HG03342 (cell line): Measurements from ENCODE around the gene PRRT3.
A peak's percentile ranks its signal among the peaks of the same experiment; 100 is the strongest.
"Not testable (repeated sequence)": the region's sequence is repeated elsewhere in the genome, so short reads cannot be mapped to it uniquely, and the experiment has no call there.

ENCODE experiments used
- ATAC-seq: cut with Tn5 transposase; IDR thresholded peaks from one replicate; pipeline ENCODE4 v1.9.1; 2021; ENCODE audit warnings: mild to moderate bottlenecking, moderate library complexity; ENCODE audit not compliant: unreplicated experiment

PRRT3 gene

DNA sequence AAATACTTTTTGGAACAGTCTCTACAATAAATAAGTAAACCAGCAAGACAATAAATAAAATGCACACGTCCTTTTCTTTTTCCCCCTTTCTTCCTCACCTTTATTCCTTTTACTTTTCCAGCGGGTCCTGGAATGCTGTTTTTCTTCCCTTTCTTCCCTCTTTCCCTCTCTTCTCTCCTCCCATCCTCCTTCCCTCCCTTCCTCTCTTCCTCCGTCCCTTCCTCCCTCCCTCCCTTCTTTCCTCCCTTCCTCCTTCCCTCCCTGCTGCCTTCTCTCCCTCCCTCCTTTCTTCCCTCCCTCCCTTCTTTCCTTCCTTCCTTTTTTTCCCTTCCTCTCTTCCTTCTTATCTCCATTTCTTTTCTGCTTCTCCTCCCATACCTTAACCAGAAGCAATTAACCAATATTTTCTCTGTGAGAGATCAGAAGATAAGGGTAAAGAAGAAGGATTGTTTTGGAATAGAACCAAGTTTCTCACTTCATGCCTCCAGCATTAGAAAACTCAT, 52.9 kb downstream of the PRRT3 start:
- ATAC-seq: no peak

DNA sequence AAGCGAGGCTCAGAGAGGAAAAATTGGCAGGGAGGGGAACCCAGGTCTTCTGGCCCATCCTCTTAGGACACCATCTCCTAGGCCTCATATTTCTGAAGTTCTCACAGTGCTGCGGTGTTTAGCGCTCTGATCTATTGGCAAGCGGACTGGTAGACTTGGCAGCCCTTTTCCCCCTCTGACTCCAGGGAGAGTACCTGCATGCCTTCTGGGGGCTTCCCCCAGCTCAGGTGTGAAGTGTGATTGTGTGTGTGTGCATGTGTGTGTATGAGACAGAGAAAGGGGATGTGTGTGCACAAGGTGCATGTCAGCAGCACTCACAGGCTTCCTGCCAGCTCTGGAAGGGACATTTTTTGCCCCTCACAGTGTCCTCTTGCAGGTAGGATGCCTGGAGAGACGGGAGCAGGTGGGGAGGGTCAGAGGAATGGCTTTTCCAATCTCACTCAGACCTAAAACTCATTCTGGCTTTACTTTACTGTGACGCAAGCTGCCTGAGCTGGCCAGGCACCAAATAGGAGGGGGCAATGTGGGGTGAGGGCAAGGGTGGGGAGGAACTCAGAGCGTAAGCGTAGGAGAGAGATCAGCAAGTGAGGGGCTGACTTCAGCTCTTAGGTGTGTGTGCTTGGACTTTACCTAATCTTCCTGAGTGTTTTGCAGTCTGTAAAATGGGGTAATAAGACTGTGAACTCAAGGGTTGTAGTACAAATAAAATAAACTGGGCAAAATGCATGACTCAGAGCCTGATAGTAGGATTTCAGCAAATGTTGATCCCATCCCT, 53.6 kb downstream of the PRRT3 start:
- no peak for ATAC-seq

DNA sequence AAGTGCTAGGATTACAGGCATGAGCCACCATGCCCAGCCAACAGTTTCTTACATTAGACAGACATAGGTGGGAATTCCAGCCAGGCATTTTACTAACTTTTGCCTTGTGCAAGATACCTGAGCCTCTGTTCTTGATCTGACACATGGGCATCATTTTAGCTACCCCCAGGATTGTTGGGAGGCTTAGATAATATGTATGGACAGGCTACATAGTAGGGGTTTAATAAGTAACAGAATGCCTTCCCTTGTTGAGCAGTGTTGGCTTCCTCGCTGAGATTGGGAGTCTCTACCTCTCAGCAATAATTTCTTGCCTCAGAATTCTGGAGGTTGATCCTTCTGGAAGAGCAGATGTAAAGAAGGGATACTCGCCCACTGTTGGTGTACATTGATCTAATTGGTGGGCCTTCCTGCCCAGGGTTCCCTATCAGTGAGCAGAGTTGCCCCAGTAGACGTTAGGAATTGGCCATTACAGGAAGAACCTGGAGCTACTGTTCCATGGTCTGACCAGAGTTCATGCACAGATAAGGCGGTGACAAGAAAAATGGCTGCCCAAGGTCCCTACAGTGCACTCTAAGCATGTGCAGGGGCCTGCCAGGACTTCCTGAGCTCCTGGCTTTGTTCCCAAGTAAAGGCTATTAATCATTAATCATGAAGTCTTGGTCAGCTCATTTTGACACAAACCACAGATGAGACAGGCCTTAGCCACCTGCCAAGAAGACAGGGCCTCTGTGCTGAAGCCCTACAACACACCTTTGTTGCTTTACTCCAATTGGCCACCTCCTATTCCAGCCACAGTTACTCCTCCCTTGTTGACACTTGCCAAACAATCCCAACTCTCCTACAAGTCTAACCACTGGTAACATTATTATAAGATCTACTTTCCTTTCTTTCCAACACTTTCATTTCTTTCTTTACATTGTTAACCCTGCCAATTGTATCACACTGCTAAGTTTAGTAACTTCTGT, 54.5 kb downstream of the PRRT3 start:
- ATAC-seq: peak; percentile 57

DNA sequence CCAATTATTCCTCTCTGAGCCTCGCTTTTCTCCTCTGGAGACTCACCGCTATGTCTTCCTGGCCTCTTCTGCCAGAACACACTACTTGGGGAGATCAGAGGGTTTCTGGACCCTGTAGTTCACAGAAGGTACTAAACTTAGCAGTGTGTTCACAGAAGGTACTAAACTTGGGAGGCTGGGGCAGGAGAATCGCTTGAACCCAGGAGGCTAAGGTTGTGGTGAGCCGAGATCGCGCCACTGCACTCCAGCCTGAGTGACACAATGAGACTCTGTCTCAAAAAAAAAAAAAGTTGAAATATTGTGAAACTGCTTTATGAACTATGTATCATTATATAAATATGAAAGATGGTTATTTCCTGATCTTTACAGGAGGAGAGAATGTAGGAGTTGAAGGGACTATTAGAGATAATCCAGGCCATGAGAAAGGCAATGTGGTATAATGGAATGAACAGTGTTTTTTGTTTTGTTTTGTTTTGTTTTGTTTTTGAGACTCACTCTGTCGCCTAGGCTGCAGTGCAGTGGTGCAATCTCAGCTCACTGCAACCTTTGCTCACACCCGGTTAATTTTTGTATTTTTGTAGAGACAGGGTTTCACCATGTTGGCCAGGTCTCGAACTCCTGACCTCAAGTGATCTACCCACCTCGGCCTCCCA, 55.3 kb downstream of the PRRT3 start:
- not testable (repeated sequence) for ATAC-seq

DNA sequence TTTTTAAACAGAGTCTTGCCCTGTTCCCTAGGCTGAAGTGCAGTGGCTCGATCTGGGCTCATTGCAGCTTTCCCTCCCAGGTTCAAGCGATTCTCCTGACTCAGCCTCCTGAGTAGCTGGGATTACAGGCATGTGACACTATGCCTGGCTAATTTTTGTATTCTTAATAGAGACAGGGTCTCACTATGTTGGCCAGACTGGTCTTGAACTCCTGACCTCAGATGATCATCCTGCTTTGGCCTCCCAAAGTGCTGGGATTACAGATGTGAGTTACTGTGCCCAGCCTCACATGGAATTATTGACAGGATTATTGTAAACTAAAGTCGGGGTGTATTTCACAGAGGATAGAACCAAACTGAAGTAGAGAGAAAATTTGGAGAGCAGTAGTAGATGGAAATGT, 56.5 kb downstream of the PRRT3 start:
- ATAC-seq: not testable (repeated sequence)
